ENCODE results near the gene PAPOLB.
"Not testable (repeated sequence)": the region's sequence is repeated elsewhere in the genome, so short reads cannot be mapped to it uniquely, and the experiment has no call there.

Gene PAPOLB
- total RNA-seq, result 0 to 0.13 (median 0.03) reads per million in 18 experiments

- DNase-seq, result no peak
Measured at GRCh38 chr7:4861673-4862072, at the start of gene PAPOLB. Gene PAPOLB, minus strand, starts transcription at chr7:4862030. Its CDS starts 220 bp downstream, at chr7:4861810.

GRCh38 chr7:4911111-4911828, 49.4 kb upstream of the PAPOLB start:
- DNase-seq, result no peak

DNA sequence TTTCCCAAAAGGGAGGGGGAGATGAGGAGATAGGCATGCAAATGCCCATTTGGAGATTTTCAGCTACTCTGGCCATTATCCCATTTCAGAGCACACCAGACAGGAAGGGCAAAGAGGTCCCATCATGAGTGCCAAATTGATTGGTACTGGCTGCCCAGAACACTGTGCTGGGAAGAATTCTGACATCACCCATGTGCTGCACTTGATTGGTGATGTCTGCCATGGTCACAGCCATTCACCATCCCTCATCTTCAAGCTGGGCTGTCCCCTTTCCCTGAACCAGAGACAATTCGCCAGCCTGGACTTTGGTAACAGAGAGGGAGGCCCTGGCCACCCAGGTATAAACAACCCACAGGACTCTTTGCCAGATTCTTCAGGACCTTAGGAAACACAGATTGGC, 44.9 kb upstream of the PAPOLB start:
- no peak for DNase-seq

GRCh38 chr7:4905171-4905570, 43.3 kb upstream of the PAPOLB start:
- DNase-seq, result no peak

- DNase-seq, result no peak
Measured at GRCh38 chr7:4904346-4904745, 42.5 kb upstream of the PAPOLB start.

DNA sequence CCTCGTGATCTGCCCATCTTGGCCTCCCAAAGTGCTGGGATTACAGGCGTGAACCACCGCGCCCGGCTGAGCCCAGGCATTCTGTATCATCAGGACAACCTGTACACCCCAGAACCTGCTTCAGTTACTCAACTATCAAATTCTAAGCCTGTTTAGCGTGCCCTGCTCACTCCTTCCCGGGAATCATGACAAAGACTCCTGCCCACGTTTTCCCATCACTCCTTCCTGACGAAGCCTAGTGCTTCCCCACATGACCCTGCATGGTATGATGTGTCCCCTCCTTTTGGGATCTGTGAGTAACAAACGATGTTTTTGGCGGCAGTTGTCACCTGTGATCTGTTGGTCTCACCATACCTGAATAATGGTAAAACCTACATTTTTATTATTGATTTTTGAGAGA, 33.9 kb upstream of the PAPOLB start:
- no peak for DNase-seq

GRCh38 chr7:4894482-4894881, 32.7 kb upstream of the PAPOLB start:
- DNase-seq, result no peak

DNA sequence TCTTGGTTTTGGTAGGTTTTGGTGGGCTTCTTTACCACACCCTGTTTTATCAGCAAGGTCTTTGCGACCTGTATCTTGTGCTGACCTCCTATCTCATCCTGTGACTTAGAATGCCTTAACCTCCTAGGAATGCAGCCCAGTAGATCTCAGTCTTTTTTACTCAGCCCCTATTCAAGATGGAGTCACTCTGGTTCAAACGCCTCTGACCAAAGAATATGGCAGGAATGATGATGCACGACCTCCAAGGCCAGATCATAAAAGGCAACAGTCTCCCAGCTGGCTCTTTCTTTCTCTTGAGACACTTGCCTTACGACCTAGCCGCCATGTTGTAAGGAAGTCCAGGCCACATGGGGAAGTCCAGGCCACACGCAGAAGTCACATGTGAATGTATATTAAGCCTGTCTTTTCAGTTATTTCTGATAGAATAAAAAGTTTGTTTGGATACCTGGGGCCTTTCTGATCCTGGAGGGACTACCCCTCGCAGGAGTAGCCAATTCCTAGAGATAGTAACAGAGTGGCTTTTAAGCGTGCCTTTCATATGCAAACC, 32.2 kb upstream of the PAPOLB start:
- DNase-seq, result no peak

- DNase-seq, result not testable (repeated sequence)
Measured at GRCh38 chr7:4893188-4893587, 31.4 kb upstream of the PAPOLB start.

DNA sequence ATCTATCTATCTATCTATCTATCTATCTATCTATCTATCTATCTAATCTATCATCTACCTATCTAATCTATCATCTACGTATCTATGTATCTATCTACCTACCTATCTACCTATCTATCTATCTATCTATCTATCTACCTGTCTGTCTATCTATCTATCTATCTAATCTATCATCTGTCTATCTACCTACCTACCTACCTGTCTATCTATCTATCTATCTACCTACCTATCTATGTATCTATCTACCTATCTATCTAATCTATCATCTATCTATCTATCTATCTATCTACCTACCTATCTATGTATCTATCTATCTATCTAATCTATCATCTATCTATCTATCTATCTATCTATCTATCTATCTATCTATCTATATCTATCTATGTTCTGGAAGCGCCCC, 29.7 kb upstream of the PAPOLB start:
- not testable (repeated sequence) for DNase-seq

DNA sequence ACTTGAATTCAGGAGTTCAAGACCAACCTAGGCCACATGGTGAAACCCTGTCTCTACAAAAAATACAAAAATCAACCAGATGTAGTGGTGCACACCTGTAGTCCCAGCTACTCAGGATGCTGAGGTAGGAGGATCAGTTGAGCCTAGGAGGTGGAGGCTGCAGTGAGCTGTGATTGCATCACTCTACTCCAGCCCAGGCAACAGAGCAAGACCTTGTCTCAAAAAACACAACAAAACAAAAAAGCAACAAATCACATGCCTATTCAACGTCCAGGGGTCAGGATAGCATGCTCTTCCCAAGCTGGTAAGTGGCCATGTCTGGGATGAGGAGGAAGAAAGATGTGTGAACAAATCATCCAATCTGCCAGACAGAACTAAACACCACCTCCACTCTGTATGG, 27.9 kb upstream of the PAPOLB start:
- no peak for DNase-seq

DNA sequence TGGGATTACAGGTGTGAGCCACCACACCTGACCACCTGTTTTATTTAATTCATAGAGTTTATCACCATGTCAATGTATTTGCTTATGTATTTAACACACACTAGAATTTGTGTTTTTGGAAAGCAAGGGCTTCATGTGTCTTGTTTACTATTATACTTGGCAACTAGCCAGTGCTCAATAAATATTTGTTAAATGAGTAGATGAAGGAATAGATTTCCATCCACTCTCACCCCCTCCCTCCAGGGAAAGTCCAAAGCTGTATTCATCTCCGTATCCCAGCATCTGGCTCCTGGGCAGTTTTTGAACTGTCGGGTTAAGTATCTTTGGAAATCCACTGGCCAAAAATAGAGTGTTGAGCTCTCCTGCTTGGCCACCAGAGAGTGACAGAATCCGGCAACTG, 26.3 kb upstream of the PAPOLB start:
- no peak for DNase-seq

DNA sequence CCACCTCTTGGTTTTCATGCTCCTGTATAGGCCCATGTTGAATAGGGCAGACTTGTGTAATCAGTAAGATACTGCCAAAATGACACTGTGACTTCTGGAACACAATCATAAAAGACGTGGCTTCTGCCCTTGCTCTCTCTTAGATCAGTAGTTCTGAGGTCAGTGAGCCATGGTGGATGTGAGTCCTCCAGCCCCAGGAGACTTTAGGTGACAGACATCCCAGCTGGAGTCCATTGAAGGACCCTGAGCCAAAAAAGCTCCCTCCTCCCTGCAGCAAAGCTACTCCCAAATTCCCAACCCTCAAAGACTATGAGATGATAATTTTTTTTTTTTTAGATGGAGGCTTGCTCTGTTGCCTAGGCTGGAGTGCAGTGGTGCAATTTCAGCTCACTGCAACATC, 24.8 kb upstream of the PAPOLB start:
- DNase-seq, result no peak

GRCh38 chr7:4885317-4885807, 23.5 kb upstream of the PAPOLB start:
- DNase-seq, result no peak

GRCh38 chr7:4884164-4884563, 22.3 kb upstream of the PAPOLB start:
- no peak for DNase-seq

GRCh38 chr7:4883372-4884144, 21.7 kb upstream of the PAPOLB start, which contains the start of gene RADIL:
Gene RADIL, minus strand, starts transcription at chr7:4883716. Its CDS starts 5,577 bp downstream, at chr7:4878139.
- peak; percentile 75 to 77 for DNase-seq

DNA sequence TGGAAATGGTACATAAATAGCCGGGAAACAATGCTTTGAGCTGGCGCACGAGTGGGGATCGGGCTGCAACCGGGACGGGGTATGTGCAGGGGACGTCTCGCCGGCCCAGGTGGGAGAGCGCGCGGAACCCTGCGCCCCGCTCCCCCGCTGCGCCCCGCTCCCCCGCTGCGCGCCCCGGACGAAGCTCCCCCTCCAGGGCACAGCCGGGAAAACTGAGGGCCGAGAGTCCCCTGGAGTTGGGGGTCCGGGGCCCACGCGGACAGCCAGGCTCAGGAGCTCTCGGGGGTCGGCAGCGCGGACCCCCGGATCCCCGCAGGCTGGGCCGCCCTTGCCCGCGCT, 21.2 kb upstream of the PAPOLB start:
- DNase-seq, result no peak

DNA sequence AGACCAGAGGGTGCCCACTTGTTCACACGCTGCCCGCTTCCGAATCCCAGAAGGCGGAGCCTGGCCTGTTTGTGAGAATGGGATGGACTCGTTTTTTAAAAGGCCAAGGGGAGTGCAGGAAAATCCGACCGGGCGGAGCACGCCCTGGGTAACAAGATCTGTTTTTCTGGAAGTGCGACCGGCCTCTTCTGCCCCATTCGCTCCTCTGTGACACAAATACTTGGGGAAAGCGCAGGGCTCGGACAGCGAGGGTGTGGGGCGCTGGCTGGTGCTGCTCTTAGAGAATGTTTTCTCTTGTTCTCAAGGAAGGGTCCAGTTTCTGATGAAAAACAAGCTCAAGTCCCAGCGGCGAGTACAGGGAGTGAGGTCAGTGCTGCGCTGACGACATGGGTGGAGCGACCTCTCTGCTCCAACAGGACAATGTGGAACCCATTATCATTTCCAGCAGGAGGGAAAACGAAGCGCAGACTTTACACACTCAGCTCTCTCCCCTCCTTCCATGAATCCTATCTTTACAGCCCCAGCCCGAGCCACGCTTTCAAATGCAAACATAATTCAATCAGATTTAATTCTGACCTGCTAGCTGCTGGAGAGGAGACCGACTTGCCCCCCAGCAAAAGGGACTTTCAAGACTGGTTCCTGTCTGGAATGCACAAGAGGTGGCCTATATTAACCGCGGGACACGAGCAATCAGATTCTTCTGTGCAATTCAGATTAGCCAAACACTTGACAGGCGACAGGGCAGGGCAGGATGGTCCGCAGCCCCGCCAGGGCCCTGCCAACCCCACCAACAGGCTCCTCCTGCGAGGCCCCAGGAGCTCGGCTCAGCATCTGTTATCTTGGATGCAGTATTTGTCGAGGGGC, 20.6 kb upstream of the PAPOLB start:
- no peak for DNase-seq

- no peak for DNase-seq
Measured at GRCh38 chr7:4880218-4880617, 18.4 kb upstream of the PAPOLB start.

- DNase-seq, result no peak
Measured at GRCh38 chr7:4879396-4880081, 17.7 kb upstream of the PAPOLB start.

GRCh38 chr7:4878336-4879335, 16.8 kb upstream of the PAPOLB start:
- no peak for DNase-seq

All from inflammatory macrophage (primary cell).